GM20000 (cell line): Measurements from ENCODE around the gene RPL31.

Source experiments
- DNase-seq: peaks from one replicate; pipeline ENCODE4 v3.0.0; 2012; ENCODE audit warnings: low spot score
- CTCF ChIP-seq: IDR thresholded peaks from 2 replicates; pipeline ENCODE4 v1.5.1; 2012; ENCODE audit warnings: mild to moderate bottlenecking, control low read depth; ENCODE audit errors: extremely low read depth, missing control alignments

The RPL31 gene

GRCh38 chr2:101052147-101052546 is 50.1 kb downstream of the RPL31 start:
- no peak for TF ChIP-seq CTCF
- DNase-seq, result no peak

GRCh38 chr2:101053117-101053516 is 51.0 kb downstream of the RPL31 start:
- no peak for TF ChIP-seq CTCF
- no peak for DNase-seq
